Right hindlimb (tissue), 1 donor: Measurements from ENCODE around the gene SLC2A6.

ENCODE experiments used
- DNase-seq: peaks from one replicate; pipeline ENCODE4 v3.0.0-alpha.2; 2018

The SLC2A6 gene

GRCh38 chr9:133515615-133516255 lies 36.8 kb upstream of the SLC2A6 start:
- DNase-seq, result peak; percentile 12

GRCh38 chr9:133515240-133515610 lies 36.3 kb upstream of the SLC2A6 start:
- DNase-seq, result peak; percentile 16

- peak; percentile 77 for DNase-seq
Measured at GRCh38 chr9:133514460-133515239, 35.8 kb upstream of the SLC2A6 start.

- peak; percentile 39 for DNase-seq
Measured at GRCh38 chr9:133513214-133514100, 34.6 kb upstream of the SLC2A6 start.

GRCh38 chr9:133512253-133513213 lies 33.6 kb upstream of the SLC2A6 start:
- no peak for DNase-seq

GRCh38 chr9:133511607-133512006 lies 32.7 kb upstream of the SLC2A6 start:
- DNase-seq, result no peak

- peak; percentile 38 for DNase-seq
Measured at GRCh38 chr9:133510926-133511505, 32.1 kb upstream of the SLC2A6 start.

- DNase-seq, result peak; percentile 71
Measured at GRCh38 chr9:133509179-133510083, 30.5 kb upstream of the SLC2A6 start.

GRCh38 chr9:133508046-133508445 lies 29.1 kb upstream of the SLC2A6 start:
- peak; percentile 11 for DNase-seq

GRCh38 chr9:133507246-133507965 lies 28.5 kb upstream of the SLC2A6 start:
- peak; percentile 17 for DNase-seq

GRCh38 chr9:133506653-133507038 lies 27.7 kb upstream of the SLC2A6 start:
- DNase-seq, result peak; percentile 68

GRCh38 chr9:133505901-133506652 lies 27.2 kb upstream of the SLC2A6 start:
- peak; percentile 81 for DNase-seq

- no peak for DNase-seq
Measured at GRCh38 chr9:133505186-133505830, 26.4 kb upstream of the SLC2A6 start.

GRCh38 chr9:133502112-133502511 lies 23.2 kb upstream of the SLC2A6 start:
- no peak for DNase-seq

GRCh38 chr9:133499892-133500270 lies 21.0 kb upstream of the SLC2A6 start:
- DNase-seq, result no peak

- DNase-seq, result no peak
Measured at GRCh38 chr9:133499132-133499891, 20.4 kb upstream of the SLC2A6 start.

- DNase-seq, result peak; percentile 18
Measured at GRCh38 chr9:133496861-133497842, 18.3 kb upstream of the SLC2A6 start.
